ENCODE measurements around the gene CD59. TPM values are rescaled to one million over a fixed set of nuclear protein-coding genes. Genes with fewer than 3 reads are reported as not detected.

The CD59 gene
- polyA plus RNA-seq, 3 donors from 2014 or later: 46.9 to 70.7 (median 54.9) TPM

- Mint-ChIP-seq H3K36me3 (no peaks in the 10 kb centered on the region), H3K4me3 (peak overlapping the region; percentile 86 to 92 (median 91)), H3K27me3 (ENCODE audit: low read depth in 3 of 3) (peaks cover 9 to 13% (median 11%) of the 10 kb centered on the region in 3 donors), H3K9me3 (peaks cover 0 to 3% (median 0%) of the 10 kb centered on the region in 6 donors), H3K4me1 (peaks cover 15 to 18% of the 10 kb centered on the region in 2 donors), H3K27ac (peak overlapping the region in 5 of 6 donors; percentile 2 to 80 (median 65))
- DNase-seq: no peak
Observed at GRCh38 chr11:33701302-33702230, 34.7 kb downstream of the CD59 start.

GRCh38 chr11:33700502-33701271 lies 35.5 kb downstream of the CD59 start, which contains the start of gene C11orf91:
TSS of gene C11orf91 (minus strand) at chr11:33700826. CDS start at chr11:33700740, 86 bp downstream.
- Mint-ChIP-seq H3K27ac (peak within 1 kb of the TSS; percentile 2 to 80 (median 50)), H3K27me3 (ENCODE audit: low read depth in 3 of 3) (peaks cover 9 to 16% (median 11%) of the 10 kb centered on the region in 3 donors), H3K4me1 (peaks cover 9 to 12% of the 10 kb centered on the region in 2 donors), H3K36me3 (no peaks in the 10 kb centered on the region), H3K9me3 (peaks cover 0 to 3% (median 0%) of the 10 kb centered on the region in 6 donors), H3K4me3 (peak within 1 kb of the TSS; percentile 86 to 92 (median 91))
- DNase-seq: peak; percentile 93 to 95 (median 95)

- H3K9me3 Mint-ChIP-seq: peaks cover 0 to 3% (median 0%) of the 10 kb centered on the region in 6 donors
- no peak overlapping the region for H3K27ac Mint-ChIP-seq
- H3K4me1 Mint-ChIP-seq: peaks cover 9 to 12% of the 10 kb centered on the region in 2 donors
- peaks cover 11 to 18% (median 12%) of the 10 kb centered on the region in 3 donors for H3K27me3 Mint-ChIP-seq (ENCODE audit: low read depth in 3 of 3)
- no peaks in the 10 kb centered on the region for H3K36me3 Mint-ChIP-seq
- peak overlapping the region; percentile 77 to 88 (median 81) for H3K4me3 Mint-ChIP-seq
- peak in 1 of 3 donors; percentile 9 for DNase-seq
Observed at GRCh38 chr11:33700063-33700501, 36.1 kb downstream of the CD59 start.

GRCh38 chr11:33699515-33700062 lies 36.6 kb downstream of the CD59 start:
- Mint-ChIP-seq H3K9me3 (peaks cover 0 to 3% (median 0%) of the 10 kb centered on the region in 6 donors), H3K4me1 (peaks cover 9 to 12% of the 10 kb centered on the region in 2 donors)

GRCh38 chr11:33698921-33699320 lies 37.3 kb downstream of the CD59 start:
- Mint-ChIP-seq H3K4me3 (peak overlapping the region in 1 of 5 donors; percentile 77), H3K9me3 (peaks cover 0 to 3% (median 0%) of the 10 kb centered on the region in 6 donors), H3K27me3 (ENCODE audit: low read depth in 3 of 3) (peaks cover 9 to 18% (median 12%) of the 10 kb centered on the region in 3 donors), H3K27ac (no peak overlapping the region), H3K36me3 (no peaks in the 10 kb centered on the region), H3K4me1 (peaks cover 9 to 12% of the 10 kb centered on the region in 2 donors)
- DNase-seq: no peak

More at GRCh38 chr11:33699515-33700062, 36.6 kb downstream of the CD59 start:
- Mint-ChIP-seq H3K27ac (no peak overlapping the region), H3K36me3 (no peaks in the 10 kb centered on the region), H3K27me3 (ENCODE audit: low read depth in 3 of 3) (peaks cover 11 to 18% (median 12%) of the 10 kb centered on the region in 3 donors), H3K4me3 (peak overlapping the region; percentile 77 to 88 (median 81))
- no peak for DNase-seq

GRCh38 chr11:33697997-33698396 lies 38.2 kb downstream of the CD59 start:
- Mint-ChIP-seq H3K4me1 (peaks cover 9 to 12% of the 10 kb centered on the region in 2 donors), H3K4me3 (no peak overlapping the region), H3K27ac (no peak overlapping the region), H3K36me3 (no peaks in the 10 kb centered on the region), H3K9me3 (peaks cover 0 to 3% (median 0%) of the 10 kb centered on the region in 6 donors), H3K27me3 (ENCODE audit: low read depth in 3 of 3) (peaks cover 9 to 18% (median 12%) of the 10 kb centered on the region in 3 donors)
- no peak for DNase-seq

- Mint-ChIP-seq H3K4me3 (no peak overlapping the region), H3K27ac (no peak overlapping the region), H3K9me3 (peaks cover 0 to 3% (median 0%) of the 10 kb centered on the region in 6 donors), H3K27me3 (ENCODE audit: low read depth in 3 of 3) (peaks cover 9 to 18% (median 12%) of the 10 kb centered on the region in 3 donors), H3K36me3 (no peaks in the 10 kb centered on the region), H3K4me1 (peaks cover 9 to 12% of the 10 kb centered on the region in 2 donors)
- DNase-seq: no peak
Observed at GRCh38 chr11:33696931-33697638, 39.1 kb downstream of the CD59 start.

- H3K27me3 Mint-ChIP-seq (ENCODE audit: low read depth in 3 of 3): peaks cover 9 to 18% (median 12%) of the 10 kb centered on the region in 3 donors
- peaks cover 0 to 3% (median 0%) of the 10 kb centered on the region in 6 donors for H3K9me3 Mint-ChIP-seq
- no peak overlapping the region for H3K4me3 Mint-ChIP-seq
- H3K4me1 Mint-ChIP-seq: peaks cover 7 to 10% of the 10 kb centered on the region in 2 donors
- H3K27ac Mint-ChIP-seq: no peak overlapping the region
- no peaks in the 10 kb centered on the region for H3K36me3 Mint-ChIP-seq
- no peak for DNase-seq
Observed at GRCh38 chr11:33696411-33696810, 39.8 kb downstream of the CD59 start.

- Mint-ChIP-seq H3K4me1 (peaks cover 0 to 4% of the 10 kb centered on the region in 2 donors), H3K36me3 (no peaks in the 10 kb centered on the region), H3K27me3 (ENCODE audit: low read depth in 3 of 3) (peaks cover 2 to 11% (median 8%) of the 10 kb centered on the region in 3 donors), H3K27ac (no peak overlapping the region), H3K9me3 (peaks cover 0 to 3% (median 0%) of the 10 kb centered on the region in 6 donors), H3K4me3 (no peak overlapping the region)
- no peak for DNase-seq
Observed at GRCh38 chr11:33695051-33695566, 41.1 kb downstream of the CD59 start.

- Mint-ChIP-seq H3K9me3 (no peaks in the 10 kb centered on the region), H3K4me3 (no peak overlapping the region), H3K27me3 (ENCODE audit: low read depth in 3 of 3) (peaks cover 0 to 13% (median 5%) of the 10 kb centered on the region in 3 donors), H3K36me3 (no peaks in the 10 kb centered on the region), H3K27ac (no peak overlapping the region), H3K4me1 (no peaks in the 10 kb centered on the region)
- DNase-seq: no peak
Observed at GRCh38 chr11:33694346-33695050, 41.7 kb downstream of the CD59 start.

GRCh38 chr11:33692541-33692940 lies 43.7 kb downstream of the CD59 start:
- Mint-ChIP-seq H3K27ac (no peak overlapping the region), H3K4me1 (no peaks in the 10 kb centered on the region), H3K27me3 (ENCODE audit: low read depth in 3 of 3) (peaks cover 4 to 9% (median 8%) of the 10 kb centered on the region in 3 donors), H3K4me3 (no peak overlapping the region), H3K36me3 (no peaks in the 10 kb centered on the region), H3K9me3 (peaks cover 0 to under 1% (median 0%) of the 10 kb centered on the region in 6 donors)
- DNase-seq: no peak

- Mint-ChIP-seq H3K4me3 (no peak overlapping the region), H3K4me1 (no peaks in the 10 kb centered on the region), H3K36me3 (no peaks in the 10 kb centered on the region), H3K9me3 (peaks cover 0 to 4% (median under 1%) of the 10 kb centered on the region in 6 donors), H3K27ac (no peak overlapping the region), H3K27me3 (ENCODE audit: low read depth in 3 of 3) (peaks cover 6 to 9% (median 7%) of the 10 kb centered on the region in 3 donors)
- DNase-seq: no peak
Observed at GRCh38 chr11:33692013-33692504, 44.2 kb downstream of the CD59 start.

Data from immature natural killer cell (primary cell).